ENCODE results near the gene SKP1.

Gene SKP1

DNA sequence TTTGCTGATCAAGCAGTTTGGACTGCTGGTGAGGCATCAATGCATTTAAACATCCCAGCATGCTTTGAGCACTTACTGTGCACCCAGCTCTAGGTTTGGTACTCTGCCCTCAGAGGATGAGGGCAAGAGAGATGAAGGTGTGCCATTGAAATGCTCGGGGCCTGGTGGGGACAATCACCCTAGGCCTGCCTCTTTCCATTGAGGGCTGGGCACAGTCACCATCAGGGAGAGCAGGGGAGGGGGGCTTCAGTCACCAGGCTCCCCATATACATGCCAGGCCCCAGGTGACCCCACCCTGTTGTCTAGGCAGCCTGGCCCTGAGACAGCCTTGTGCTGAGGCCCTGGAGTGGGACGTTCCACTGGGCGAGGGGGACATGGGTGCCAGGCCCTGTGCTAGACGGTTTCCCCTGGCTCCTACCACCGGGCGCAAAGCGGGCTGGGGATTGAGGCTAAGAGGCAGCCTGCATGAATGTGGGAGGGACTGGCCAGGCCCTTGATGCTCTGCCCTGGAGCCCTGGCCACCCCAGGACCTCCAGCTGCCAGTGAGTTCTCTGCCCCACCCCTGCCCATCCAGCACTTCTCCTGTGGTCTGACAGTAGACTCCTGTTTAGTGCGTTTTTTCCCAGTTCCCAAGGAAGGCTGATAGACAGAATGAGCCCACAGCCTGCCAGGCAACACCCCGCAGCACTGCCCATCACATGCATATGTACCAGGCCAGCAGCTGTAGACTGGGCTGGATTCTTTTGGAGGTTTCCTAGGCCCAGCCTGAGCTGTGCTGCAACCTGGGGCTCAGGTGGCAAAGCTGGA, 43.4 kb downstream of the SKP1 start:
- Histone ChIP-seq H3K4me3 (ENCODE audit: low read length) (no peak overlapping the region), H3K4me2 (ENCODE audit: low read depth, low read length) (no peak overlapping the region), H2AFZ (ENCODE audit: low read length) (no peak overlapping the region), H4K20me1 (ENCODE audit: insufficient read depth, low read length) (no peaks in the 10 kb centered on the region), H3K9me3 (replicated peaks; ENCODE audit: insufficient read depth, low read length) (no peaks in the 10 kb centered on the region), H3K9ac (ENCODE audit: low read length) (no peak overlapping the region), H3K9me2 (replicated peaks; ENCODE audit: insufficient read depth, low read length) (no peaks in the 10 kb centered on the region), H3K4me1 (ENCODE audit: low read length) (peaks cover 7% of the 10 kb centered on the region), H3K79me2 (ENCODE audit: low read length) (no peaks in the 10 kb centered on the region), H3K27me3 (replicated peaks; ENCODE audit: insufficient read depth, low read length) (no peaks in the 10 kb centered on the region), H3K27ac (ENCODE audit: low read length) (no peak overlapping the region), H3K36me3 (replicated peaks; ENCODE audit: insufficient read depth, low read length) (no peaks in the 10 kb centered on the region), H3F3A (ENCODE audit: insufficient read depth, low read length) (no peaks in the 10 kb centered on the region)
- no peak for TF ChIP-seq CTCF (IDR thresholded peaks at IDR 0.05; ENCODE audit: low read length)
- no peak for TF ChIP-seq EZH2phosphoT487 (IDR thresholded peaks at IDR 0.05; ENCODE audit: low read length)
- TF ChIP-seq EZH2 (optimal IDR thresholded peaks at IDR 0.05; ENCODE audit: low read depth, low read length), result no peak
- no peak for DNase-seq

DNA sequence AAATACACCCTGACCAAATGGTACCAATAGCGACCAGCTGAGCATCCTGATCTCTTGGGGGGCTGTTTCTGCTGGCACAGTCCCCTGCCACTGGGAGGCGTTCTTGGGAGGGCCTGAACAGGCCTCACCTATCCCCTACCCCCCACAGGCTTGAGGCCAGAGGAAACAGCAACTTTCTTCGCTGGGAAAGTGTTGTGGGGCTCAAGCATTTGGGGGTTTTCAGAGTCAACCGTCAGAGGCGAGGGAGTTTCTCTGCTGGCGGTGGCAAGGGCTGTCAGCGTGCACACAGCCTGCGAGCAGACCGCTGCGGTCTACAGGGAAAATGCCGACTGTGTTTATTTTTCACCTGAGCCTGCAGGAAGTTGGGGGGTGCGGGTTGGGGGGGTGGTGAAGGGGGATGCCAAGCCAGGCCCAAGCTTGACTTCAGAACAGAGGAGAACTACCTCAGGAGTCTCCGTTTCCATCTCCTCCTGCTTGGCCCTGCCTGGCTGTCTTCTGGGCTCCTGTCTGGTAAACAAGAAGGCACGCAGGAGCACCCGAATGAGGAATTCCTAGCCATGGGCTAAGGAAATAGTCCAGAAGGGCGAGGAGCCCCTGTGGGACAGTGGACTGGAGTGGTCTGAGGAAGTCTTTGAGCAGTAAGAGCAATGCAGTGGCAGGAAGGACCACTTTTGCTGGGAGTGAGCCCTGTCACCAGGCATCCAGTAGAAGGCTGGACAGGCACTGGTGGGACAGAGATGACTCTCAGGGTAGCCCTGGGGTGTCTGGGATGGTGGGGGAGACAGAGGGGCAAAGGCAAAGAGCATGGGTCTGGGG, 44.2 kb downstream of the SKP1 start:
- H3K27ac ChIP-seq (ENCODE audit: low read length), result no peak overlapping the region
- DNase-seq, result no peak
- H3K9ac ChIP-seq (ENCODE audit: low read length), result no peak overlapping the region
- H2AFZ ChIP-seq (ENCODE audit: low read length), result no peak overlapping the region
- H3F3A ChIP-seq (ENCODE audit: insufficient read depth, low read length), result no peaks in the 10 kb centered on the region
- no peaks in the 10 kb centered on the region for H3K36me3 ChIP-seq (replicated peaks; ENCODE audit: insufficient read depth, low read length)
- no peaks in the 10 kb centered on the region for H4K20me1 ChIP-seq (ENCODE audit: insufficient read depth, low read length)
- H3K4me3 ChIP-seq (ENCODE audit: low read length), result no peak overlapping the region
- H3K4me2 ChIP-seq (ENCODE audit: low read depth, low read length), result no peak overlapping the region
- H3K27me3 ChIP-seq (replicated peaks; ENCODE audit: insufficient read depth, low read length), result no peaks in the 10 kb centered on the region
- no peaks in the 10 kb centered on the region for H3K9me3 ChIP-seq (replicated peaks; ENCODE audit: insufficient read depth, low read length)
- no peaks in the 10 kb centered on the region for H3K9me2 ChIP-seq (replicated peaks; ENCODE audit: insufficient read depth, low read length)
- no peaks in the 10 kb centered on the region for H3K4me1 ChIP-seq (ENCODE audit: low read length)
- TF ChIP-seq EZH2 (optimal IDR thresholded peaks at IDR 0.05; ENCODE audit: low read depth, low read length), result no peak
- no peak for TF ChIP-seq EZH2phosphoT487 (IDR thresholded peaks at IDR 0.05; ENCODE audit: low read length)
- no peak for TF ChIP-seq CTCF (IDR thresholded peaks at IDR 0.05; ENCODE audit: low read length)
- no peaks in the 10 kb centered on the region for H3K79me2 ChIP-seq (ENCODE audit: low read length)

DNA sequence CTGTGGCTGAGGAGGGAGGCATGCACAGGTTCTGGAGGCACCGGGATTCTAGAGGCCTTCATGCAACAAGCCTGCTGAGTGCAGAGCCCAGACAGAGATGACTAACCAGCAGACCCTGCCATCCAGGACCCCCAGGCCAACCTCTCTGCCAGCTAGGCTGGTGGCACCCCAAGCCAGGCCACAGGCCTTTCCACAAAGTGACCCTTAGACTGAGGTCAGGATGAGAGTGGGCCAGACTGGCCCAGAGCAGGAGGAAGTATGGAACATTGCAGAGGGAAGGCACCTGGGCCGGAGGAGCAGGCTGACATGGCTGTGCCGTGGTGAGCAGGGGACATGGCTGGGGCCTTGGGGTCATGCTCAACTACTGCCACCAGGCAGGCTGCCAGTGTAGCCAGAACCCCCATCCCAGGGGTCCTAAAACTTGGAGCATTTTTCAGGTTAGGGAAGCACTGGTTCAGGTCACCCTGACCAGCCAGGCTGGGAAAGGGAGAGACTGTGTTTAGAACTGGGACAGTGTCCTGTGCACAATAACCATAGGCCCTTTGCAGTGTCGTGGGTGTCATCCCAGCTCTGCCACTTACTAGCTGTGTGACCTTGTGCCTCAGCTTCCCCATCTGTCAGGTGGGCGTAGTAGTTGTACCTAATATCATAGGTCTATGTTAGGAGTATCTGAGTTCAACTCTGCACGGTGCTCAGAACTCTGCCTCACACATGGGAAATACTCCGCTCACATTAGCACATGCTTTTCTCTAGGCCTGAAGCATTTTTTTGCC, 45.0 kb downstream of the SKP1 start:
- Histone ChIP-seq H4K20me1 (ENCODE audit: insufficient read depth, low read length) (no peaks in the 10 kb centered on the region), H3K4me2 (ENCODE audit: low read depth, low read length) (no peak overlapping the region), H3K27ac (ENCODE audit: low read length) (no peak overlapping the region), H3F3A (ENCODE audit: insufficient read depth, low read length) (no peaks in the 10 kb centered on the region), H3K9ac (ENCODE audit: low read length) (no peak overlapping the region), H3K4me1 (ENCODE audit: low read length) (no peaks in the 10 kb centered on the region), H3K27me3 (replicated peaks; ENCODE audit: insufficient read depth, low read length) (no peaks in the 10 kb centered on the region), H3K79me2 (ENCODE audit: low read length) (no peaks in the 10 kb centered on the region), H3K9me3 (replicated peaks; ENCODE audit: insufficient read depth, low read length) (no peaks in the 10 kb centered on the region), H3K4me3 (ENCODE audit: low read length) (no peak overlapping the region), H3K9me2 (replicated peaks; ENCODE audit: insufficient read depth, low read length) (no peaks in the 10 kb centered on the region), H3K36me3 (replicated peaks; ENCODE audit: insufficient read depth, low read length) (no peaks in the 10 kb centered on the region), H2AFZ (ENCODE audit: low read length) (no peak overlapping the region)
- TF ChIP-seq EZH2 (optimal IDR thresholded peaks at IDR 0.05; ENCODE audit: low read depth, low read length), result no peak
- TF ChIP-seq CTCF (IDR thresholded peaks at IDR 0.05; ENCODE audit: low read length), result no peak
- TF ChIP-seq EZH2phosphoT487 (IDR thresholded peaks at IDR 0.05; ENCODE audit: low read length), result no peak
- no peak for DNase-seq

Measured in MM.1S (cell line).